ENCODE data around the gene RPRM. TPM values are rescaled to one million over a fixed set of nuclear protein-coding genes. Genes with fewer than 3 reads are reported as not detected.

RPRM gene
- total and polyA plus RNA-seq, 2 donors from 2014 or later = 0.16 to 1.3 TPM

DNA sequence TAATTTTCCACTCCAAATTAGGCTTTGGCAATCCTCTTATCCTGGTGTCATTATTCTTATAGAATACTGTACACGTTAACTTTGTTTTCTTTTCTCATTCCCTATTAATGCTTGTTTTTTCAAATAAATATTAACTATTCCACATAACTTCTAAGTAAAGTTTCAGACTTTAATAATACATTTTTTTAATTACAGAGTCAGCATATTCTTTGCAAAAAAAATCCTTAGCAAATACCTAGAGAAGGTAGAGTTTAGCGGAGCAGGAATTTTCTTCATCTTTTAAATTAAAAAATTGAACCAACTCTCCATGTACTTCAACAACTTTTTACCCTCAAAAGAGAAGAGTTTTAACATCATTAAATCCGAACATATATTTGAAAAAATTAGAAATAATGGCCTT is 45.2 kb downstream of the RPRM start:
- no peaks in the 10 kb centered on the region for H3K9me3 ChIP-seq (ENCODE audit: control insufficient read depth in 2 of 3, insufficient read depth in 1 of 3, low read length in 3 of 3)
- H3K27ac ChIP-seq (ENCODE audit: low read depth in 2 of 2, low read length in 2 of 2) = no peak overlapping the region
- no peaks in the 10 kb centered on the region for H3K4me1 ChIP-seq (ENCODE audit: control insufficient read depth in 2 of 3, insufficient read depth in 2 of 3, low read depth in 1 of 3, low read length in 3 of 3)
- no peaks in the 10 kb centered on the region for H3K36me3 ChIP-seq (ENCODE audit: control insufficient read depth in 2 of 3, insufficient read depth in 3 of 3, low read length in 3 of 3)
- no peak overlapping the region for H3K9ac ChIP-seq (ENCODE audit: low read length in 3 of 3)
- TF ChIP-seq, protein P1, sequence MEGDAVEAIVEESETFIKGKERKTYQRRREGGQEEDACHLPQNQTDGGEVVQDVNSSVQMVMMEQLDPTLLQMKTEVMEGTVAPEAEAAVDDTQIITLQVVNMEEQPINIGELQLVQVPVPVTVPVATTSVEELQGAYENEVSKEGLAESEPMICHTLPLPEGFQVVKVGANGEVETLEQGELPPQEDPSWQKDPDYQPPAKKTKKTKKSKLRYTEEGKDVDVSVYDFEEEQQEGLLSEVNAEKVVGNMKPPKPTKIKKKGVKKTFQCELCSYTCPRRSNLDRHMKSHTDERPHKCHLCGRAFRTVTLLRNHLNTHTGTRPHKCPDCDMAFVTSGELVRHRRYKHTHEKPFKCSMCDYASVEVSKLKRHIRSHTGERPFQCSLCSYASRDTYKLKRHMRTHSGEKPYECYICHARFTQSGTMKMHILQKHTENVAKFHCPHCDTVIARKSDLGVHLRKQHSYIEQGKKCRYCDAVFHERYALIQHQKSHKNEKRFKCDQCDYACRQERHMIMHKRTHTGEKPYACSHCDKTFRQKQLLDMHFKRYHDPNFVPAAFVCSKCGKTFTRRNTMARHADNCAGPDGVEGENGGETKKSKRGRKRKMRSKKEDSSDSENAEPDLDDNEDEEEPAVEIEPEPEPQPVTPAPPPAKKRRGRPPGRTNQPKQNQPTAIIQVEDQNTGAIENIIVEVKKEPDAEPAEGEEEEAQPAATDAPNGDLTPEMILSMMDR (IDR thresholded peaks at IDR 0.05; ENCODE audit: borderline replicate concordance, extremely low read depth, insufficient read depth) = no peak
- no peaks in the 10 kb centered on the region for H3K27me3 ChIP-seq (ENCODE audit: control insufficient read depth, insufficient read depth, low read length)
- FAIRE-seq = no peak
- no peak overlapping the region for H3K4me3 ChIP-seq (ENCODE audit: low read length in 3 of 3)
- no peak for DNase-seq
- intact Hi-C loops (cut with DNase I) = no loop called here

DNA sequence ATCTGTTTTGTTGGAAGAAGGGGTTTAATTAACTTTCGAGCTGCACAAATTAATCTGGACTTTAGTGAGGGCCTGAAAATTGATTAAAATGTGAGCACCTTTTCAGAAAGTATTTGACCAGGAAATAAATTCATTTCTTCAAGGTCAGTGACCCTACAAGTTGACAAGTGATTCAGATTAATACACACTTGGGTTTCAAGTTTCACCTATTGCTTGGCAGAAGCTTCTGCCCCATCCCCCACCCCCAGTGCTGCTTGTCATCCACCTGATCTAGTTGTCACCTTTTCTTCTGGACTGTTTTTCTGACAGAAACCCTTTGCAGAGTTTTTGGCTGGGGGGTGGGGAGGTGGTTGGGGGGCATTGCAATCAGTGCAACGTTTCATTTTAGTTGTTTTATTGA is 46.2 kb downstream of the RPRM start:
- Histone ChIP-seq H3K4me1 (ENCODE audit: control insufficient read depth in 2 of 3, insufficient read depth in 2 of 3, low read depth in 1 of 3, low read length in 3 of 3) (no peaks in the 10 kb centered on the region), H3K27ac (ENCODE audit: low read depth in 2 of 2, low read length in 2 of 2) (no peak overlapping the region), H3K9ac (ENCODE audit: low read length in 3 of 3) (no peak overlapping the region), H3K9me3 (ENCODE audit: control insufficient read depth in 2 of 3, insufficient read depth in 1 of 3, low read length in 3 of 3) (no peaks in the 10 kb centered on the region), H3K27me3 (ENCODE audit: control insufficient read depth, insufficient read depth, low read length) (no peaks in the 10 kb centered on the region), H3K4me3 (ENCODE audit: low read length in 3 of 3) (no peak overlapping the region), H3K36me3 (ENCODE audit: control insufficient read depth in 2 of 3, insufficient read depth in 3 of 3, low read length in 3 of 3) (no peaks in the 10 kb centered on the region)
- no peak for FAIRE-seq
- intact Hi-C loops (cut with DNase I) = no loop called here
- DNase-seq = peak in 1 of 5 donors; percentile 3
- TF ChIP-seq, protein P1 (IDR thresholded peaks at IDR 0.05; ENCODE audit: borderline replicate concordance, extremely low read depth, insufficient read depth) = no peak

DNA sequence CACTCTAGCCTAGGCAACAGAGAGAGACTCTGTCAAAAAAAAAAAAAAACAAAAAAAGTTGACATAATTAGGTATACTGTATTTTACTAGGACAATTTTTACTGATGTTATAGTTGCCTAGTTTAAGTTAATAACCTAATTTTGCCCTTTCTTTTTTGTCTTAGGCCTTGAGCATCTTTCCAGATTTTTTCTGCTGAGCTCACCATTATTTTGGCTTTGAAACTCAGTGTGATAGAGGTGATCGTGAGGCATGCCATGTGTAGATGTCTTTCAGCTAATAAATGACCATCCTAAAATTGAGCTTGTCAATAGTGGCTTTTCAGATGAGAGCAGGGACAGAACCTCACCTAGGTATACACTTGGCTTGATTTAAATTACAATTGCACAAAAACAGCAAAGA is 47.4 kb downstream of the RPRM start:
- H3K27me3 ChIP-seq (ENCODE audit: control insufficient read depth, insufficient read depth, low read length) = no peaks in the 10 kb centered on the region
- no peak overlapping the region for H3K27ac ChIP-seq (ENCODE audit: low read depth in 2 of 2, low read length in 2 of 2)
- no peaks in the 10 kb centered on the region for H3K36me3 ChIP-seq (ENCODE audit: control insufficient read depth in 2 of 3, insufficient read depth in 3 of 3, low read length in 3 of 3)
- H3K9me3 ChIP-seq (ENCODE audit: control insufficient read depth in 2 of 3, insufficient read depth in 1 of 3, low read length in 3 of 3) = no peaks in the 10 kb centered on the region
- no peak for DNase-seq
- no peaks in the 10 kb centered on the region for H3K4me1 ChIP-seq (ENCODE audit: control insufficient read depth in 2 of 3, insufficient read depth in 2 of 3, low read depth in 1 of 3, low read length in 3 of 3)
- intact Hi-C loops (cut with DNase I) = no loop called here
- TF ChIP-seq, protein P1 (IDR thresholded peaks at IDR 0.05; ENCODE audit: borderline replicate concordance, extremely low read depth, insufficient read depth) = no peak
- FAIRE-seq = no peak
- no peak overlapping the region for H3K4me3 ChIP-seq (ENCODE audit: low read length in 3 of 3)
- no peak overlapping the region for H3K9ac ChIP-seq (ENCODE audit: low read length in 3 of 3)

All from kidney (tissue), 14 donors.